T-cell (primary cell): Measurements from ENCODE around the gene DPH6. TPM values are rescaled to one million over a fixed set of nuclear protein-coding genes. Genes with fewer than 3 reads are reported as not detected.
A peak's percentile ranks its signal among the peaks of the same experiment; 100 is the strongest.

Experiments used
- ATAC-seq, 4 experiments: fragments of 200-7000 bp in 3 of 4; fragments of 150-1000 bp in 1 of 4; cut with Tn5 transposase; replicated peaks in 1 of 4; 1 replicate in 3 of 4; 2 replicates in 1 of 4; pipeline ENCODE4 v1.10.0; 2021; ENCODE audit warnings: moderate library complexity in 3 of 4, mild to moderate bottlenecking in 2 of 4, moderate number of reproducible peaks in 1 of 4
- CTCF ChIA-PET, 2 donors: fragments of 300-600 bp; sonication (Branson Sonifier 250); formaldehyde crosslinking; loops; one replicate each; lab custom pipeline; 2022; ENCODE audit warnings: antibody characterized with exemption in 2 of 2; lab: Charles Lee
- POLR2A ChIA-PET, 2 donors: fragments of 300-600 bp; sonication (Branson Sonifier 250); formaldehyde crosslinking; loops; one replicate each; lab custom pipeline; 2022; ENCODE audit warnings: antibody characterized with exemption in 2 of 2; lab: Charles Lee
- DNase-seq, 35 experiments: peaks; one replicate each; pipeline versions ENCODE4 v3.0.0 to v3.0.0-alpha.2; 2013 to 2023
- H3K27ac ChIP-seq: one replicate; pipeline ENCODE4 v1.5.1; 2013; ENCODE audit warnings: low read length
- H3K27me3 ChIP-seq, 2 experiments: replicated peaks in 1 of 2; 1 replicate in 1 of 2; 2 replicates in 1 of 2; pipeline versions ENCODE4 v1.6.1 to v1.7.0; 2013; ENCODE audit warnings: low read length in 1 of 2, mixed read lengths in 1 of 2; ENCODE audit not compliant: control insufficient read depth in 2 of 2, insufficient read depth in 2 of 2; ENCODE audit errors: extremely low read depth in 1 of 2
- H3K36me3 ChIP-seq, 2 donors: 1 replicate in 1 of 2; 2 replicates in 1 of 2; pipeline versions ENCODE4 v1.6.1 to v1.7.0; 2013; ENCODE audit warnings: low read length in 1 of 2; ENCODE audit not compliant: control insufficient read depth in 2 of 2, insufficient read depth in 1 of 2; ENCODE audit errors: extremely low read depth in 1 of 2
- H3K4me1 ChIP-seq, 2 experiments: 1 replicate in 1 of 2; 2 replicates in 1 of 2; pipeline versions ENCODE4 v1.6.1 to v1.7.0; 2013; ENCODE audit warnings: low read length in 2 of 2, mixed read lengths in 1 of 2; ENCODE audit not compliant: insufficient read depth in 2 of 2, control insufficient read depth in 1 of 2; ENCODE audit errors: extremely low read depth in 1 of 2
- H3K4me3 ChIP-seq, 2 donors: 1 replicate in 1 of 2; 2 replicates in 1 of 2; pipeline versions ENCODE4 v1.5.1 to v1.7.0; 2013; ENCODE audit warnings: mild to moderate bottlenecking in 2 of 2, low read length in 1 of 2, moderate library complexity in 1 of 2; ENCODE audit not compliant: control insufficient read depth in 1 of 2; ENCODE audit errors: extremely low read depth in 1 of 2
- H3K9me3 ChIP-seq: 2 replicates; pipeline ENCODE4 v1.7.0; 2013
- H3K27ac Mint-ChIP-seq, 2 donors: one replicate each; pipeline ENCODE4 v1.8.0; 2020 to 2021; ENCODE audit warnings: mild to moderate bottlenecking in 2 of 2, mixed read lengths in 2 of 2
- H3K27me3 Mint-ChIP-seq, 2 donors: one replicate each; pipeline ENCODE4 v1.8.0; 2021 to 2022; ENCODE audit warnings: mixed read lengths in 2 of 2
- H3K36me3 Mint-ChIP-seq: one replicate; pipeline ENCODE4 v1.8.0; 2021; ENCODE audit warnings: mixed read lengths
- H3K4me1 Mint-ChIP-seq, 3 donors: one replicate each; pipeline ENCODE4 v1.8.0; 2020 to 2022; ENCODE audit warnings: mixed read lengths in 3 of 3, mild to moderate bottlenecking in 1 of 3
- H3K4me3 Mint-ChIP-seq, 3 donors: one replicate each; pipeline ENCODE4 v1.8.0; 2020 to 2022; ENCODE audit warnings: mild to moderate bottlenecking in 3 of 3, mixed read lengths in 3 of 3, moderate library complexity in 3 of 3
- H3K9me3 Mint-ChIP-seq, 3 donors: one replicate each; pipeline ENCODE4 v1.8.0; 2020 to 2022; ENCODE audit warnings: mixed read lengths in 3 of 3
- WGBS: methylation state at CpG from one replicate; pipeline ENCODE4 v1.1.5; 2013; ENCODE audit warnings: missing lambda C conversion rate; ENCODE audit not compliant: insufficient coverage; 5-methylcytosine and 5-hydroxymethylcytosine counted together
- total RNA-seq, 35 experiments: library from RNA in 6 of 35; stranded (reverse) in 6 of 35; fragments of 120-200 nt in 1 of 35; gene quantifications; one replicate each; pipeline versions ENCODE4 v1.2.1 to v1.2.4 and lab custom pipeline; 2013 to 2026

DPH6 gene
- total RNA-seq, 5 donors from 2014 or later (not counting 1 experiment from before 2014, with no cell fraction given): 11.9 to 18.6 (median 14.6) TPM

DNA sequence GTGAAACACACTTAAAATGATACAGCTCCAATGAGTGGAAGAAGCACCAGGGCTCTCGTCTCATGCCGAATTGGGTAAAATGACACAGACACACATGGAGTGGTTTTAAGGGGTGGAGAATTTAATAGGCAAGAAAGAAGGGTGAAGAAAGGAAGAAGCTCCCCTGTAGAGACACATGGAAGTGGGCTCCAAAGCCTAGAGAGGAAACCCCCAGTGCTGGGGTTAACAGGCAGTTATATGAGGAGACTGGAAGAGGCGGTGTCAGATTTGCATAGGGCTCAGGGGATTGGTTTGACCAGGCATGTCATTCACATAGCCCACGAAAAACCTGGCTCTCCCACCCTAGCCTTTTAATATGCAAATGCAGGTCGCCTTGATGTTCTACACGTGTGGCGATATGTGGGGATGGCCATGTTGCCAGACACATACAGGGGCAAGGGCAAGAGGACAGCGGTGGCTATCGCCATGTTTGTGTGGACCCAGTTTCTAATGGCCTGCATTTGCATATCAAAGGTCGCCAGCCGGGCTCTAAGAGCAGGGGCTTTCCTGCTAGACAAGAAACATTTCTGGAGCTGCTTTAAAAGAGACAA, 1.9 kb upstream of the DPH6 start:
- no peaks in the 10 kb centered on the region for H3K9me3 Mint-ChIP-seq
- POLR2A ChIA-PET: no interaction called here
- Histone ChIP-seq H3K36me3 (no peaks in the 10 kb centered on the region), H3K4me1 (peaks cover 10 to 14% of the 10 kb centered on the region in 2 experiments), H3K27ac (no peak overlapping the region), H3K4me3 (no peak overlapping the region), H3K27me3 (no peaks in the 10 kb centered on the region), H3K9me3 (no peaks in the 10 kb centered on the region)
- no peaks in the 10 kb centered on the region for H3K27me3 Mint-ChIP-seq
- peaks cover 4% of the 10 kb centered on the region for H3K36me3 Mint-ChIP-seq
- no peak for ATAC-seq
- H3K27ac Mint-ChIP-seq: no peak overlapping the region
- no peak for DNase-seq
- H3K4me3 Mint-ChIP-seq: peak overlapping the region in 1 of 3 donors; percentile 92
- H3K4me1 Mint-ChIP-seq: peaks cover 24 to 35% (median 25%) of the 10 kb centered on the region in 3 donors
- CTCF ChIA-PET: no interaction called here
- WGBS: 85% methylated on average over 7 of the region's 11 CpGs

DNA sequence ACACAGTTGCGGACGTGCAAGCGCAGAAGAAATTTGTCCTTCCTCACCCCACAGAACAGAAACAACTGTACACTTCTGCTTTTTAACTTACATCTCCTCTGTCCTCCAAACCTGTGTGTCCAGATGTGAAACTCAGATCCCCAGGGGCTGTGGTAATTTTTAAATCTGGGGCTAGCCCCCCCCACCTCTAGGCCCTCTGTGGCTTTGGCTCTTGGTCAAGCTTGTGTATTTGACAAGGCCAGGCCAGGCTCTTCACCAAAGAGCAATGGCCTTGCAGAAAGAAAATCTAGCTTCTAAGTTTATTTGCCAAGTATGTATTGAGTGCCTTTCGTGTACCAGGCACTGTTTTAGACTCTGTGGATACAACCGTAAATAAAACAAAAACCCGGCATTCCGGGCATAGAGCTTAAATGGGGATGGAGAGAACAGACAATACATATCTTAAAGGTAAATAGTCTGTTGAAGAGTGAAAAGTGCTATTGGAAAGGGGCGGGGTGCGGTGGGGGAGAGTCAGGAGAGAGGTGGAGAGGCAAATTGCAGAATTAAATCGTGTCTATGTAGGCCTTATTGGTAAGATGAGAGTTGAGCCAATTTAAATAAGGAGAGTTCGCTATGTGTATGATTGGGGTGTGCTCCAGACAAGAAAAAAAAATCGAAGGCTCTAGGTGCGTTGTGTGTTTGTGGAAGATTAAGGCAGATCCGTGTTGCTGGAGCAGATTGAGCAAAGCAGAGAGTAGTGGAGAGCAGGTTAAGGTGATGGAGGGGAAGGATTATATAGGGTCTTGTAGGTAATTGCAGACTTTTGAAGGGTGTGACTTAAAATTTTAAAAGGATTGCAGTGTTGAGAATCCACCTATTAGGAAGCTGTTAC, 781 bp upstream of the DPH6 start:
- POLR2A ChIA-PET: interaction anchor here in 1 of 2 donors (0.5 kb wide), 1 partner anchor 28 kb away, joined by 3 read pairs; no protein-coding TSS in a partner anchor

DNA sequence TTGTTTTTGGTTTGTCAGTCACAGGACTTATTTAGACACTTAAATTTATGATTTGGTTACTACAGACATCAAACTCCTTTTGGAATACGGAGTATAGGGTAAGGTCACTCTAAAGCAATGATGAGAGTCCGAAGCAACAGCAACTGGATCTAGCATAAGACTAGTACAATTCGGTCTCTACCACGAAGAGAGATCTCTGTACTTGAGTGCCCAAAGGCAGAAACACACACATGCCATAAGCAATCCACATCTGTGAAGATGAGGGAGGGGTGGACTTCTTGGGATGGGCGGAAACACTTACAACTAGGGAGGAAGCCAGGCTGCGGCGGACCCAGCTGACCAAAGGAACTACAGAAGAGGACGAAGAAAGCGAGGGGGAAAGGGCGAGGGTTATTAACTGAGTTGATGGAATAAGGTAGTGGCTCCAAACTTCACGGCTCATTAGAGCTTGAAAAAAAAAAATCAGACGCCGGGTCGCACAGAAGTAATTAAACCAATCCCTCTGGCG, 595 bp downstream of the DPH6 start:
- ChIA-PET CTCF (no interaction called here), POLR2A (no interaction called here)
- peaks cover 25 to 42% (median 25%) of the 10 kb centered on the region in 3 donors for H3K4me1 Mint-ChIP-seq
- Histone ChIP-seq H3K27me3 (no peaks in the 10 kb centered on the region), H3K4me3 (peak overlapping the region; percentile 81 to 85), H3K9me3 (no peaks in the 10 kb centered on the region), H3K4me1 (peaks cover 10 to 14% of the 10 kb centered on the region in 2 experiments), H3K27ac (peak overlapping the region; percentile 93), H3K36me3 (no peaks in the 10 kb centered on the region)
- H3K27me3 Mint-ChIP-seq: no peaks in the 10 kb centered on the region
- peak overlapping the region; percentile 92 to 95 (median 93) for H3K4me3 Mint-ChIP-seq
- peak overlapping the region; percentile 94 to 99 for H3K27ac Mint-ChIP-seq
- H3K36me3 Mint-ChIP-seq: peaks cover 9% of the 10 kb centered on the region
- H3K9me3 Mint-ChIP-seq: no peaks in the 10 kb centered on the region
- WGBS: 0% methylated on average over 11 of the region's 15 CpGs
- peak in 5 of 35 experiments; percentile 0 to 37 (median 7) for DNase-seq
- ATAC-seq: peak in 2 of 4 experiments; percentile 1 to 2

More for the DNA sequence above, 781 bp upstream of the DPH6 start:
- Histone ChIP-seq H3K4me3 (peak overlapping the region; percentile 81 to 85), H3K27me3 (no peaks in the 10 kb centered on the region), H3K27ac (peak overlapping the region; percentile 93), H3K4me1 (peaks cover 10 to 14% of the 10 kb centered on the region in 2 experiments), H3K9me3 (no peaks in the 10 kb centered on the region), H3K36me3 (no peaks in the 10 kb centered on the region)
- 97% methylated on average over 7 of the region's 14 CpGs for WGBS
- Mint-ChIP-seq H3K4me3 (peak overlapping the region; percentile 92 to 95 (median 93)), H3K27ac (peak overlapping the region; percentile 94 to 99), H3K36me3 (peaks cover 4% of the 10 kb centered on the region), H3K27me3 (no peaks in the 10 kb centered on the region), H3K4me1 (peaks cover 25 to 35% (median 25%) of the 10 kb centered on the region in 3 donors), H3K9me3 (no peaks in the 10 kb centered on the region)
- ATAC-seq (peak in 1 of 4 experiments; percentile 1), DNase-seq (peak in 1 of 35 experiments; percentile 2)
- CTCF ChIA-PET: no interaction called here

DNA sequence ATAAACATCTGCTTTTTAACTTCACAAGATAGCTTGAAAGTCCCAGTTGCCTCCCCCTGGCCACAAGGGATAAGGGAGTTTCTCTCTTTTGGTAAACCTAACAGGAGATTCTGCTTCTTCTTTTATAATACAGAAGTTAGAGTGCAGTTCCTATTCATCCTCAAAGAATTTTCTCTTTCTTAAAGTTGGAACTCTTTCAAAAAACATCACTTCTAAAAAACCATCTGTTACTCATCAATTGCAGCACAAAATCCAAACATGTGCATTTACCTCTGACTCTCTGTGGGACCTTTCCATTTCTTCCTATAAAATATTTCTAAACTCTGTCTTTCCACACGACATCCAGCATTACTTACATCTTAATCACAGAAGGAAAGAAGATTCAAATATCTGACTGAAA, 5.1 kb downstream of the DPH6 start:
- Mint-ChIP-seq H3K4me3 (no peak overlapping the region), H3K27me3 (no peaks in the 10 kb centered on the region), H3K4me1 (peaks cover 16 to 25% (median 19%) of the 10 kb centered on the region in 3 donors), H3K36me3 (peaks cover 17% of the 10 kb centered on the region), H3K9me3 (no peaks in the 10 kb centered on the region), H3K27ac (no peak overlapping the region)
- Histone ChIP-seq H3K9me3 (no peaks in the 10 kb centered on the region), H3K27me3 (no peaks in the 10 kb centered on the region), H3K4me1 (peaks cover 6% of the 10 kb centered on the region in 2 experiments), H3K27ac (no peak overlapping the region), H3K4me3 (no peak overlapping the region), H3K36me3 (peaks cover 0 to 2% of the 10 kb centered on the region in 2 donors)
- DNase-seq (no peak), ATAC-seq (no peak)
- no CpG with 5 or more reads among the region's 1 CpG for WGBS
- CTCF ChIA-PET: no interaction called here
- POLR2A ChIA-PET: no interaction called here

DNA sequence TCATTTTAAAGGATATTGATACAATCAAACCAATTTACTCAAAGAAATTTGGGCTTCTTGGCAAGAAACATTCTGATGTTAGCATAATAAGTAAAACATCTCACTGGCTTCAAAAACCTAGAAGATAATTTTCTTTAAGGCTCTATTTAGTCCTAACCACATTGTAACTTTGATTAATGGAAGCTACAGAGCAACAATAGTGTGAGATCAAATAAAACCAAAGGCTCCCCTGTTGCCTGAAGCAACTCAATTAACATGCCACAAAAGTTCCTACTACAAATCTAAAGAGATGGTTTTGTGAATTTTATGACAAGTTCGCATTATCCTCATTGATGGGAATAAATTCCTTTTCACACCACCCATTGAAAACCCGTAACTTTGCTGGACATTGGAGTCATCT, 5.9 kb downstream of the DPH6 start:
- WGBS: 88% methylated on average over 1 of the region's 2 CpGs
- Histone ChIP-seq H3K4me1 (peaks cover 0 to 2% of the 10 kb centered on the region in 2 experiments), H3K27ac (no peak overlapping the region), H3K27me3 (no peaks in the 10 kb centered on the region), H3K36me3 (peaks cover 0 to 2% of the 10 kb centered on the region in 2 donors), H3K4me3 (no peak overlapping the region), H3K9me3 (no peaks in the 10 kb centered on the region)
- Mint-ChIP-seq H3K9me3 (no peaks in the 10 kb centered on the region), H3K27ac (no peak overlapping the region), H3K27me3 (no peaks in the 10 kb centered on the region), H3K4me1 (peaks cover 10 to 22% (median 16%) of the 10 kb centered on the region in 3 donors), H3K4me3 (no peak overlapping the region), H3K36me3 (peaks cover 19% of the 10 kb centered on the region)
- ChIA-PET POLR2A (no interaction called here), CTCF (no interaction called here)
- DNase-seq: no peak
- ATAC-seq: no peak

DNA sequence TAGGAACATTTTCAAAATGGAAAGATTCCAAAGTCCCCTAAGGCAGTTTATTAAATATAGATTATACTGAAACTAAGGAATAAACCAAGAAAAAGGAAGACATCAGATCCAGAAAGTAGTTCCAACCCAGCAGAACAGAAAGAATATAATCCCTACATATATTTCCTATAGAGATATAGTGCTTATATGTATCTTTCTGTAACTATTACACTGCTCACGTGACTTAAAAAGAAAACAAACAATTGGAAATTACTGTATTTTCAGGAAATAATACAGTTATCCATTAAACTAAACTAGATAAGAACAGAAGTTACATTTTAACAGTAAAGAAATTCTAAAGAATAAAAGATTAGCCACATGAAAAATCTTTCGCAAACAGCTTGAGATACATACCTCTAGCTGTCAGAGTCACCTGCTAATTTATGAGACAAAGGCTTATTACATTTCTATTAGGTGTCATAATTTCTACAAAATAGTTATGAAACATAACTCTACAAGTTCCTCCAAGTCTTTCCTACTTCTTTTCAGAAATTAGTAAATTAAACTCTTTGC, 10.5 kb downstream of the DPH6 start:
- peaks cover 45% of the 10 kb centered on the region for H3K36me3 Mint-ChIP-seq
- no CpG with 5 or more reads among the region's 2 CpGs for WGBS

More for the DNA sequence above, 10.5 kb downstream of the DPH6 start:
- no peaks in the 10 kb centered on the region for H3K27me3 ChIP-seq
- DNase-seq (no peak), ATAC-seq (no peak)
- no peaks in the 10 kb centered on the region for H3K9me3 ChIP-seq
- peaks cover 0 to 2% of the 10 kb centered on the region in 2 donors for H3K36me3 ChIP-seq
- H3K27me3 Mint-ChIP-seq: no peaks in the 10 kb centered on the region
- H3K4me1 Mint-ChIP-seq: peaks cover 8 to 19% (median 11%) of the 10 kb centered on the region in 3 donors
- POLR2A ChIA-PET: no interaction called here
- no peak overlapping the region for H3K4me3 ChIP-seq
- H3K4me3 Mint-ChIP-seq: no peak overlapping the region
- H3K27ac ChIP-seq: no peak overlapping the region
- H3K4me1 ChIP-seq: no peaks in the 10 kb centered on the region
- no peak overlapping the region for H3K27ac Mint-ChIP-seq
- CTCF ChIA-PET: no interaction called here
- no peaks in the 10 kb centered on the region for H3K9me3 Mint-ChIP-seq
